NCI-H774 (cell line): ENCODE measurements around the gene MOGAT3.

Source experiments
- DNase-seq: peaks from one replicate; lab custom pipeline; 2025; lab: John Stamatoyannopoulos, UW

MOGAT3 gene

DNA sequence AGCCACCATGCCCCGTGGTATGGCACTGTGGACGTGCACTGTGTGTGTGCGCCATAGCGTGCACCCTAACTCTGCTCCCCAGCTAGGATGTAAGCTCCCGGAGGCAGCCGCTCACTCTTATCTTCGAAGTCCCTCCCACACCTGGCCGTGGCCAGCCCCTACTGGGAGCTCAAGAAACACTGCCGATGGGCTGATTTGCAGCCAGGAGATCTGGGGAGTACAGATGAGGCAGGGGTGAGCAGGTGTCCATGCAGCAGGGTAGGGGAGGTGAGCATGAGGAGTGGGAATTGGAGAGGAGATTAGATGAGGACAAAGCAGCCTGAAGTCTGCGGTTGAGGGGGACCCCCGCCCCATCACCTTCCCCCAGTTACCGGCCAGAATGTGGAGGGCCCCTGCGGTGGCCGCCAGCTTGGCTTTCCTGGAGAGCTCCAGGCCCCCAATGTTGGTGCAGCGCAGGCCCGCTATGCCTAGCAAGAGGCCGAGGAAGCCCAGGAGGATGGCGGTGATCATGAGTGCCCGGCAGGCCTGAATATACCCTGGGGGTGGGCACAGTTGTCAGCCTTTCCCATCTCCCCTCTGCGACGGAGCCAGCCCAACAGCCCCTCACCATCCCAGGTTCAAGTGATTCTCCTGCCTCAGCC, 33.2 kb upstream of the MOGAT3 start:
- no peak for DNase-seq

DNA sequence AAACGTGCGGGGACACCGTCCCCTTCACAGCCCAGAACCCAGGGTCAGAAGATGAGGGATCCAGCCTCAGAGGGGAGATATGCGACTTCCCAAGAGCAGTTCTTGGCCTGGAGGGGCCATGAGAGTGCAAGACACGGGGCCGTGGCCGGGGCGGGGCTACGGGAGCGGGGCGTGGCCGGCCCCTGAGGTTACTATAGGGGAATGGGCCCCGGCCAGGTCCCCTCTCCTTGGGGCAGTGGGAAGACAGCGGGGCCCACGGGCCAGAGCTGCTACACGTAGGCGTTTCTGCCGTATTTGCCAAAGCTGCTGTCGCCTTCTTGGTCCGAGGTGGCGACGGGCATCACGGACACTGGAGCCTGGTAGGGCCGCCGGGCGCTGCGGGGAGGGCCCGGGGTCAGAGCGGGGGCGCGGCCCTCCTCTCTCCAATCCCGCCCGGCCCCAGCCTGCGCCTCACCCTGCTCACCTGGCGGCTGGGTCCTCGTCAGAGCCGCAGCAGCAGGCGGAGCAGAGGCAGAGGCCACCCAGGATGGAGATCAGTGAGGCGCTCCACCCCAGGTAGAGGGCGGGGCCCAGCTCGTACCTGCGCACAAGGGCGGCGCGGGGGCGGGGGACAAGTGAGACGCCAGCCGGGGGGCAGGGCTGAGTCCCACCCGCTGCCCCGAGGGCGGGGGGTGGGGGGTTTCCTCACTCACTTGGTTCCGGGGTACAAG, 31.5 kb upstream of the MOGAT3 start:
- peak; percentile 76 for DNase-seq

GRCh38 chr7:101231644-101232043, 30.8 kb upstream of the MOGAT3 start:
- DNase-seq = no peak

GRCh38 chr7:101226721-101227120, 25.9 kb upstream of the MOGAT3 start:
- no peak for DNase-seq

- DNase-seq = no peak
Observed at GRCh38 chr7:101225650-101226049, 24.8 kb upstream of the MOGAT3 start.

DNA sequence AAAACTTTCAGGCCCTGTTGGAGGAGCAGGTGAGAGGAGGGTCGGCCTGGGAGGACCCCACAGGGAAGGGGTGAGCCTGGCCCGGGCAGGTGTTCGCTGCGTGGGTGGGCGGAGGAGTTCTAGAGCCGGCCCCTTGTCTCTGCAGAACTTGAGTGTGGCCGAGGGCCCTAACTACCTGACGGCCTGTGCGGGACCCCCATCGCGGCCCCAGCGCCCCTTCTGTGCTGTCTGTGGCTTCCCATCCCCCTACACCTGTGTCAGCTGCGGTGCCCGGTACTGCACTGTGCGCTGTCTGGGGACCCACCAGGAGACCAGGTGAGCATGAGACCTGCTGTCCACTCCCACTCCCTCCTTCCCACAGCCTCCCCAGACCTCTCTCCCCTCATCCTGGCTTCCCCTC, 22.7 kb upstream of the MOGAT3 start:
- DNase-seq = no peak

- DNase-seq = no peak
Observed at GRCh38 chr7:101222275-101222830, 21.5 kb upstream of the MOGAT3 start.

DNA sequence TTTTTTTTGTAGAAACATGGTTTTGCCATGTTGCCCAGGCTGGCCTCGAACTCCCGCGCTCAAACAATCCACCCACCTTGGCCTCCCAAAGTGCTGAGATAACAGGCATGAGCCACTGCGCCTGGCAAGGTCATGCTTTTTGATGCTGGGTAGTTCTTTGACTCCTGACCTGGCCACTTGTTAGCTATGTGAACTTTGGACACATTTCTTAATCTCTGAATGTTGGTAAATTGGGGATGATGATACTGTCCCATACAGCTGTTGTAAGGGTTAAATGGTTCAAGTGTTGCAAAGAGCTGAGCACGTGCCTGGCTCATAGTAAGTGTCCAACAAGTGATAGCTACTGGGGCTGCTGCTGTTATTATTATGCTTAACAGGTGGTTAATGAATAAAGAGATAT, 19.5 kb upstream of the MOGAT3 start:
- DNase-seq = no peak

GRCh38 chr7:101218236-101219125, 17.6 kb upstream of the MOGAT3 start:
- no peak for DNase-seq

DNA sequence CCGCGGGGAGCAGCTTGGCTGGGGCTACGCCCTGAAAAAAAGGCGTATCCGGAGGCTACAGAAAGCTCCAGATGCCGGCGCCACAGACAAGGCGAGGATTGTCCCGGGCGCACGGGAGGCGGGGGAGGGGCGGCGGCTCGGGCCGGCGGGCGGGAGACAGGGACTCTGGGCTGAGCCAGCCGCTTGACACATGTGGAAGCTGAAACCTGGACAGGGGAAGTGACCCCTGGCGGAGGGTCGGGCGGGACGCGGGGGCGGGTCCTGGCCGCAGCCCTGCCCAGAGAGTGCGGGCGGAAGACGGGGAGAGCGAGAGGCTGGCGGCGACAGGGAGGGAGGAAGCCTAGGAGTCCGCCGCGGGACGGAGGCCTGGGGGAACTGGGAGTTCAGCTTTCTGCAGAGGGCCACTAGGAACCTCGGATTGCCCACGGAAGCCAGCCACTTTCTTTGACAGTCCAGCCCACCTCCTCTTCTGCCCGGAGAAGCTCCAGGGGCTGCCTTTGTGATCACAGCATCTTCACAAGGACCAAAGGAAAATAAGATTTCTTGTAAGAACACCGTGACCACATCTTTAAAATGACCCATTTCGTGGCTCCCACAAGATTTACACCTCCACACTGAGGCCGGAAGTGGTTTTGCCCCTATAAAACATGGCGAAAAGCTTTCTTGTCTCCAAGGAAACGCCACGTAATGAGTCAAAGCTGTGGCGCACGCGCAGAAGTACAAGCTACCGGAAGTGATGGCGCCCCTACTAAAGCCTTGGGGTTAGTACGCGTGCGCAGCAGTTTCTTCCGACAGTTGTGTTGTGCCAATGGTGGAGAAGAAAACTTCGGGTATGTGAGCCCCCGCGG, 16.8 kb upstream of the MOGAT3 start, which contains the start of the genes PLOD3 and ZNHIT1:
Gene PLOD3 (minus strand): TSS at position 194 of the 848 bp plus-strand sequence. CDS start 307 bp downstream, outside the sequence.
Gene ZNHIT1 (plus strand): TSS at position 778 of the 848 bp plus-strand sequence. CDS start 31 bp downstream, at position 809.
- peak; percentile 95 for DNase-seq

DNA sequence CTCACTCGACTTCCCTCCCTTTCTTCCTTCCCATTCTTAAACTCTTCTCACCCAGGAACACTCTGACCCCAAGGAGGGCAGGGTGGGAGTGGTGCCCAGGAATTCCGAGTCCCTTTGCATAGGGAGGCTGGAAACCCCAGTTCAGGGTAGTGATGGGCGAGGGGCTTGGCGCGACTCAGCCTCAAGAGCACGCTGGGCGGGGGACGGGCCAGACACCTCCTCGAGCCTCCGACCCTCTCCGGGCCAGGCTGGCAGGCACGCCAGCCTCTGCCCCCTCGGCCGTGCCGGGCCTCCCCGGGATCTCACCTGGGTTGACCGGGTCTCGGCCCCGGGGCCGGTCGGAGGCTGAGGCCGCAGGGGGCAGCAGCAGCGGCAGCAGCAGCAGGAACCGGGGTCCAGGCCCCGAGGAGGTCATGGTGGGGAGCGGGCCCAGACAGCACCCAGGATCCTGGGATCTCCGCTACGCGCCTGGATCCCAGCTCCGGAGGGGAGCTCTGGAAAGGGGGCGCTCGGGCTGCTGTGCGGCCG, 16.1 kb upstream of the MOGAT3 start:
- DNase-seq = no peak

GRCh38 chr7:101216001-101216859, 15.4 kb upstream of the MOGAT3 start:
- no peak for DNase-seq

DNA sequence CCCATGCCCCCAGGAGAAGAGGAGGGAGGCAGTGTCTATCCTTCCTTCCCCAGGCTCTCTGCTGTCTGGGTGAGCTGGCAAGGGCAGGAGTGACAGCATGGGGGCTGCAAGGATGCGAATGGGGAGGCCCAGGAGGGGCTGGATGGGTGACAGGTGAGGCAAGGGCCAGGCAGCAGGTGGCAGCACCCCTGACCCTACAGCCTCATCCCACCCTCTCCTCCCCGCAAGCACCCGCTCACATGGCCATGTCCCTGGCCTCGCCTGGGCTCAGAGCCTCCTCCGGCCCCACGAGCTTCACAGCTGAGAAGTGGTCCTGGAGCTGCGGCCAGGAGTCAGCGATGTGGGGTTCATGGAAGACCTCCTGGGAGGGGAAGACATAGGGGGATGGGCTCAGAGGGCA, 11.2 kb upstream of the MOGAT3 start:
- DNase-seq = no peak

DNA sequence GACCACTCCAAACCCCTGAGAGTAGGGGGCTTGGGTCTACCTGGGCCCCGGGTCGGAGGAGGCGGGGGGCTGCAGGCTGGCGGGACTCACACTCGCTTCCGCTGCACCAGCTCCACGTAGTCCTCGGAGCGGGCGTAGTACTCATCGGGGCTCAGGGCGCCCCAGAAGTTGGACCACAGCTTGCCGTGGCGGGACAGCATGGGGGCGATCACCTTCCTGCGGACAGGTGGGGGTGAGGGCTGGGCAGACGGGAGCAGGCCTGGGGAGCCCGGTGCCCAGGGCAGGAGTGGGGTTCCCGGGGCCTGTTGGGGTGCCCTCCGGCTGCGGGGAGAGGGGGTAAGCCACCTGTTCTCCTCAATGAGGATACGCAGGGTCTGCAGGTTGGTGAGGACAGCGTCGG, 10.7 kb upstream of the MOGAT3 start:
- DNase-seq = no peak

GRCh38 chr7:101210143-101210542, 9.3 kb upstream of the MOGAT3 start:
- DNase-seq = no peak

- no peak for DNase-seq
Observed at GRCh38 chr7:101208794-101209193, 8.0 kb upstream of the MOGAT3 start.

- DNase-seq = no peak
Observed at GRCh38 chr7:101207459-101207858, 6.6 kb upstream of the MOGAT3 start.

DNA sequence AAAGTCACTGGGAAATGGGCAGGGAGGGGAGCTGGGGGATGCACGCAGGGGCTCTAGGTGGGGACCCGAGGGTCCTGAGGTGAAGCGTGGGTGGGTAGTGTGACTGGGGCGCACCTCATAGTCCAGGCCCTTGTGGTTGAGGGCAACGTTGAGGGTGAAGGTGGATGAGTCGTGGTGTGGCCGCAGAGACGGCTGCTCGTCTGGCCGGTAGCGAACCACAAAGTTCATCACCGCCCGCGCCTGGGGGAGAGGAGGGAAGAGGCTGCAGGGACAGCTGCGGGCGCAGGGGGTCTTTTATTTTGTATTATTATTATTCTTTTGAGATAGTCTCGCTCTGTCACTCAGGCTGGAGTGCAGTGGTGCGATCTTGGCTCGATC, 5.8 kb upstream of the MOGAT3 start:
- DNase-seq = no peak

- DNase-seq = no peak
Observed at GRCh38 chr7:101205901-101206664, 5.2 kb upstream of the MOGAT3 start.
